A673 (cell line): Measurements from ENCODE around the gene MSH3. TPM values are rescaled to one million over a fixed set of nuclear protein-coding genes. Genes with fewer than 3 reads are reported as not detected.

ENCODE experiments used
- BruUV-seq: library from RNA; stranded (reverse); fragments of 400-500 nt; replicated peaks from 2 replicates; lab custom pipeline; 2021; lab: Mats Ljungman, UMichigan
- CTCF ChIA-PET: fragments of 300-600 bp; sonication (Branson Sonifier 250); formaldehyde crosslinking; loops from one replicate; lab custom pipeline; 2022; ENCODE audit warnings: antibody characterized with exemption; lab: Charles Lee
- POLR2A ChIA-PET: fragments of 300-600 bp; sonication (Branson Sonifier 250); formaldehyde crosslinking; loops from one replicate; lab custom pipeline; 2022; ENCODE audit warnings: antibody characterized with exemption; ENCODE audit not compliant: low non-redundant PET; lab: Charles Lee
- DNase-seq: peaks from one replicate; pipeline ENCODE4 v3.0.0-alpha.2; 2015; ENCODE audit warnings: low spot score
- H3K27ac ChIP-seq: fragments of 200-600 bp; sonication (generic); 2 replicates; pipeline ENCODE4 v1.5.1; 2016; ENCODE audit warnings: mixed run types, low read depth, mild to moderate bottlenecking, mixed read lengths, antibody characterized with exemption, low read length; ENCODE audit not compliant: poor library complexity, severe bottlenecking
- H3K27me3 ChIP-seq: fragments of 200-600 bp; sonication (generic); replicated peaks from 2 replicates; pipeline ENCODE4 v1.6.1; 2017; ENCODE audit warnings: mixed run types, low read depth, mild to moderate bottlenecking, mixed read lengths, antibody characterized with exemption, low read length; ENCODE audit not compliant: insufficient read depth, poor library complexity
- H3K36me3 ChIP-seq: fragments of 200-600 bp; sonication (generic); 2 replicates; pipeline ENCODE4 v1.6.1; 2016; ENCODE audit warnings: mixed run types, mild to moderate bottlenecking, mixed read lengths, antibody characterized with exemption, low read length; ENCODE audit not compliant: insufficient read depth, poor library complexity, severe bottlenecking
- H3K4me1 ChIP-seq: fragments of 200-600 bp; sonication (generic); 2 replicates; pipeline ENCODE4 v1.6.1; 2017; ENCODE audit warnings: mixed run types, mild to moderate bottlenecking, mixed read lengths, antibody characterized with exemption, low read length; ENCODE audit not compliant: insufficient read depth, poor library complexity, severe bottlenecking
- H3K4me3 ChIP-seq: fragments of 200-600 bp; sonication (generic); 2 replicates; pipeline ENCODE4 v1.5.1; 2016; ENCODE audit warnings: low read depth, mixed run types, mild to moderate bottlenecking, mixed read lengths, low read length; ENCODE audit not compliant: poor library complexity, severe bottlenecking
- H3K9me3 ChIP-seq: fragments of 200-600 bp; sonication (generic); 2 replicates; pipeline ENCODE4 v1.6.1; 2016; ENCODE audit warnings: mixed run types, low read depth, mild to moderate bottlenecking, mixed read lengths, antibody characterized with exemption, low read length; ENCODE audit not compliant: poor library complexity, severe bottlenecking
- CTCF ChIP-seq: fragments of 300-800, 200-600 bp; sonication (generic); conservative IDR thresholded peaks from 2 replicates; pipeline ENCODE4 v1.5.1; 2017; ENCODE audit warnings: low read depth, mild to moderate bottlenecking, antibody characterized with exemption, low read length, moderate library complexity, mixed read lengths
- EZH2 ChIP-seq: fragments of 200-600 bp; sonication (generic); IDR thresholded peaks from 2 replicates; pipeline ENCODE4 v1.6.1; 2017; ENCODE audit warnings: borderline replicate concordance, low read depth, mild to moderate bottlenecking, mixed read lengths, antibody characterized with exemption, low read length; ENCODE audit not compliant: poor library complexity, severe bottlenecking
- intact Hi-C: fragments of 100-400 bp; cut with micrococcal nuclease; formaldehyde crosslinking; loops from one replicate; pipeline ENCODE4 v1.10.0; 2022; ENCODE audit not compliant: unreplicated experiment
- total RNA-seq: library from RNA; stranded (reverse); gene quantifications from 2 replicates; pipeline ENCODE4 v1.2.3, GENCODE V29; 2021

Gene MSH3
- total RNA-seq, 1 experiment from 2014 or later = 16.2 TPM

GRCh38 chr5:80703747-80704146 is 49.3 kb downstream of the MSH3 start:
- no peaks in the 10 kb centered on the region for H3K9me3 ChIP-seq
- no peak for TF ChIP-seq CTCF
- no peak for TF ChIP-seq EZH2
- intact Hi-C loops = no loop called here
- BruUV-seq = no TSS peak
- H3K36me3 ChIP-seq = no peaks in the 10 kb centered on the region
- ChIA-PET POLR2A (no interaction called here), CTCF (no interaction called here)
- H3K4me3 ChIP-seq = no peak overlapping the region
- no peaks in the 10 kb centered on the region for H3K27me3 ChIP-seq
- no peak overlapping the region for H3K27ac ChIP-seq
- DNase-seq = no peak
- H3K4me1 ChIP-seq = no peaks in the 10 kb centered on the region

- BruUV-seq = no TSS peak
- CTCF ChIA-PET = no interaction called here
- no peak for DNase-seq
- Histone ChIP-seq H3K4me3 (no peak overlapping the region), H3K9me3 (no peaks in the 10 kb centered on the region), H3K36me3 (no peaks in the 10 kb centered on the region), H3K4me1 (no peaks in the 10 kb centered on the region), H3K27ac (no peak overlapping the region), H3K27me3 (no peaks in the 10 kb centered on the region)
- no peak for TF ChIP-seq EZH2
- intact Hi-C loops = no loop called here
- POLR2A ChIA-PET = no interaction called here
Observed at GRCh38 chr5:80704221-80704620, 49.8 kb downstream of the MSH3 start.

- no peak for TF ChIP-seq CTCF
- TF ChIP-seq EZH2 = no peak
- POLR2A ChIA-PET = no interaction called here
- Histone ChIP-seq H3K4me3 (no peak overlapping the region), H3K9me3 (no peaks in the 10 kb centered on the region), H3K27me3 (no peaks in the 10 kb centered on the region), H3K36me3 (no peaks in the 10 kb centered on the region), H3K4me1 (no peaks in the 10 kb centered on the region), H3K27ac (no peak overlapping the region)
- intact Hi-C loops = no loop called here
- BruUV-seq = no TSS peak
- CTCF ChIA-PET = no interaction called here
- no peak for DNase-seq
Observed at GRCh38 chr5:80705216-80705769, 50.8 kb downstream of the MSH3 start.

- POLR2A ChIA-PET = no interaction called here
- CTCF ChIA-PET = no interaction called here
- intact Hi-C loops = no loop called here
Observed at GRCh38 chr5:80705801-80706200, 51.3 kb downstream of the MSH3 start.

More at GRCh38 chr5:80705801-80706200, 51.3 kb downstream of the MSH3 start:
- H3K27me3 ChIP-seq = no peaks in the 10 kb centered on the region
- H3K36me3 ChIP-seq = no peaks in the 10 kb centered on the region
- no peak for DNase-seq
- no peaks in the 10 kb centered on the region for H3K4me1 ChIP-seq
- TF ChIP-seq CTCF = no peak
- TF ChIP-seq EZH2 = no peak
- no peak overlapping the region for H3K4me3 ChIP-seq
- no peak overlapping the region for H3K27ac ChIP-seq
- H3K9me3 ChIP-seq = no peaks in the 10 kb centered on the region
- BruUV-seq = no TSS peak
